Gastrocnemius medialis (tissue), 4 donors: Measurements from ENCODE around the gene MST1R. TPM values are rescaled to one million over a fixed set of nuclear protein-coding genes. Genes with fewer than 3 reads are reported as not detected.
A peak's percentile ranks its signal among the peaks of the same experiment; 100 is the strongest.

Source experiments
- ATAC-seq, 2 donors: fragments of 150-250 bp; one replicate each; pipeline ENCODE4 v1.9.1; 2016
- DNase-seq, 2 donors: peaks; one replicate each; pipeline ENCODE4 v3.0.0-alpha.2; 2019
- H3K27ac ChIP-seq, 4 donors: fragments of 200-600 bp; sonication (generic); 1 replicate in 1 of 4; 2 replicates in 3 of 4; pipeline ENCODE4 v1.5.1; 2016 to 2018; ENCODE audit warnings: mild to moderate bottlenecking in 2 of 4, moderate library complexity in 1 of 4
- H3K27me3 ChIP-seq, 3 donors: fragments of 200-600 bp; sonication (generic) in 2 of 3; 1 replicate in 1 of 3; 2 replicates in 2 of 3; pipeline versions ENCODE4 v1.5.1 to v1.6.0; 2016 to 2019; ENCODE audit warnings: mild to moderate bottlenecking in 1 of 3, moderate library complexity in 1 of 3
- H3K36me3 ChIP-seq, 2 donors: fragments of 200-600 bp; sonication (generic) in 1 of 2; one replicate each; pipeline ENCODE4 v1.5.1; 2017 to 2018
- H3K4me1 ChIP-seq, 2 donors: fragments of 200-600 bp; sonication (generic) in 1 of 2; one replicate each; pipeline ENCODE4 v1.5.1; 2016 to 2017; ENCODE audit warnings: mild to moderate bottlenecking in 2 of 2
- H3K4me3 ChIP-seq, 4 donors: fragments of 200-600 bp; sonication (generic) in 3 of 4; 1 replicate in 1 of 4; 2 replicates in 3 of 4; pipeline ENCODE4 v1.5.1; 2016 to 2019; ENCODE audit warnings: mild to moderate bottlenecking in 2 of 4
- H3K9me3 ChIP-seq, 3 donors: fragments of 200-600 bp; sonication (generic) in 2 of 3; 1 replicate in 1 of 3; 2 replicates in 2 of 3; pipeline ENCODE4 v1.5.1; 2016 to 2019
- CTCF ChIP-seq, 5 experiments: fragments of 450-650 bp in 3 of 5; fragments of 200-600 bp in 2 of 5; sonication (generic) in 2 of 5; IDR thresholded peaks in 4 of 5; conservative IDR thresholded peaks in 1 of 5; 1 replicate in 4 of 5; 2 replicates in 1 of 5; pipeline ENCODE4 v1.5.1; 2016 to 2019; ENCODE audit warnings: antibody characterized with exemption in 5 of 5, mild to moderate bottlenecking in 3 of 5, moderate library complexity in 3 of 5
- POLR2A ChIP-seq, 2 donors: fragments of 450-650 bp; IDR thresholded peaks; one replicate each; pipeline ENCODE4 v1.6.1; 2017; ENCODE audit warnings: antibody characterized with exemption in 2 of 2, mild to moderate bottlenecking in 2 of 2, moderate library complexity in 2 of 2
- in situ Hi-C, 4 donors: fragments of 200-750 bp; cut with MboI; loops; one replicate each; pipeline versions ENCODE4 v1.15.0 to v1.8.0; 2017; ENCODE audit warnings: low sequenced_read_pairs in 4 of 4
- intact Hi-C: fragments of 100-400 bp; cut with DNase I; formaldehyde crosslinking; loops from one replicate; pipeline ENCODE4 v1.15.1; 2023; ENCODE audit warnings: low total_unique reads
- total RNA-seq, 4 donors: library from RNA; depleted of rRNA; stranded (reverse); fragments of >200 nt; gene quantifications; one replicate each; pipeline versions ENCODE4 v1.1.0 to v1.2.3, GENCODE V29; 2016

Gene MST1R
- total RNA-seq, 4 donors from 2014 or later: 0.40 to 0.81 (median 0.51) TPM; not detected in 1

GRCh38 chr3:49871531-49872153 is 32.0 kb downstream of the MST1R start:
- Histone ChIP-seq H3K27ac (no peak overlapping the region), H3K27me3 (peaks cover 26 to 37% (median 33%) of the 10 kb centered on the region in 3 donors), H3K9me3 (no peaks in the 10 kb centered on the region), H3K36me3 (no peaks in the 10 kb centered on the region), H3K4me3 (no peak overlapping the region), H3K4me1 (peaks cover 8 to 10% of the 10 kb centered on the region in 2 donors)
- no peak for ATAC-seq
- no peak for DNase-seq
- in situ Hi-C loops (no loop called here), intact Hi-C loops (no loop called here)
- TF ChIP-seq CTCF (IDR thresholded peaks at IDR 0.05 in 4 of 5, conservative IDR thresholded peaks at IDR 0.05 in 1 of 5) (no peak), POLR2A (IDR thresholded peaks at IDR 0.05) (no peak)

GRCh38 chr3:49869525-49870126 is 34.0 kb downstream of the MST1R start, which contains the start of gene CAMKV:
CAMKV (minus strand) TSS chr3:49869906; CDS start chr3:49862388, 7,518 bp downstream.
- TF ChIP-seq CTCF (IDR thresholded peaks at IDR 0.05 in 4 of 5, conservative IDR thresholded peaks at IDR 0.05 in 1 of 5) (no peak), POLR2A (IDR thresholded peaks at IDR 0.05) (no peak)
- H3K36me3 ChIP-seq: no peaks in the 10 kb centered on the region
- H3K4me1 ChIP-seq: peaks cover 8 to 19% of the 10 kb centered on the region in 2 donors
- no peak within 1 kb of the TSS for H3K27ac ChIP-seq
- H3K4me3 ChIP-seq: peak within 1 kb of the TSS; percentile 37 to 54 (median 43)
- no peak for ATAC-seq
- in situ Hi-C loops: no loop called here
- H3K9me3 ChIP-seq: no peaks in the 10 kb centered on the region
- DNase-seq: no peak
- H3K27me3 ChIP-seq: peaks cover 26 to 37% (median 33%) of the 10 kb centered on the region in 3 donors
- intact Hi-C loops: no loop called here

- peaks cover 26 to 37% (median 33%) of the 10 kb centered on the region in 3 donors for H3K27me3 ChIP-seq
- H3K36me3 ChIP-seq: no peaks in the 10 kb centered on the region
- in situ Hi-C loops (no loop called here), intact Hi-C loops (no loop called here)
- H3K4me1 ChIP-seq: peaks cover 8 to 19% of the 10 kb centered on the region in 2 donors
- DNase-seq: no peak
- H3K27ac ChIP-seq: no peak overlapping the region
- no peak for TF ChIP-seq CTCF (IDR thresholded peaks at IDR 0.05 in 4 of 5, conservative IDR thresholded peaks at IDR 0.05 in 1 of 5)
- no peak for TF ChIP-seq POLR2A (IDR thresholded peaks at IDR 0.05)
- ATAC-seq: no peak
- peak overlapping the region; percentile 37 to 54 (median 43) for H3K4me3 ChIP-seq
- no peaks in the 10 kb centered on the region for H3K9me3 ChIP-seq
These were observed 34.7 kb downstream of the MST1R start for GRCh38 chr3:49868862-49869466.

- ATAC-seq (no peak), DNase-seq (no peak)
- H3K4me3 ChIP-seq: no peak overlapping the region
- H3K27ac ChIP-seq: no peak overlapping the region
- intact Hi-C loops: no loop called here
- in situ Hi-C loops: no loop called here
- H3K9me3 ChIP-seq: no peaks in the 10 kb centered on the region
- peaks cover 8 to 19% of the 10 kb centered on the region in 2 donors for H3K4me1 ChIP-seq
- no peaks in the 10 kb centered on the region for H3K36me3 ChIP-seq
- TF ChIP-seq POLR2A (IDR thresholded peaks at IDR 0.05) (no peak), CTCF (IDR thresholded peaks at IDR 0.05 in 4 of 5, conservative IDR thresholded peaks at IDR 0.05 in 1 of 5) (no peak)
- H3K27me3 ChIP-seq: peaks cover 26 to 37% (median 33%) of the 10 kb centered on the region in 3 donors
These were observed 35.8 kb downstream of the MST1R start for GRCh38 chr3:49867871-49868321.
